Measurements from ENCODE around the gene SLC16A10. TPM values are rescaled to one million over a fixed set of nuclear protein-coding genes. Genes with fewer than 3 reads are reported as not detected.

The SLC16A10 gene
- total and polyA plus RNA-seq, 2 of the 8 experiments (the other 6 are each of a cell fraction or from before 2014, with no cell fraction given): 18.6 to 23.2 TPM

DNA sequence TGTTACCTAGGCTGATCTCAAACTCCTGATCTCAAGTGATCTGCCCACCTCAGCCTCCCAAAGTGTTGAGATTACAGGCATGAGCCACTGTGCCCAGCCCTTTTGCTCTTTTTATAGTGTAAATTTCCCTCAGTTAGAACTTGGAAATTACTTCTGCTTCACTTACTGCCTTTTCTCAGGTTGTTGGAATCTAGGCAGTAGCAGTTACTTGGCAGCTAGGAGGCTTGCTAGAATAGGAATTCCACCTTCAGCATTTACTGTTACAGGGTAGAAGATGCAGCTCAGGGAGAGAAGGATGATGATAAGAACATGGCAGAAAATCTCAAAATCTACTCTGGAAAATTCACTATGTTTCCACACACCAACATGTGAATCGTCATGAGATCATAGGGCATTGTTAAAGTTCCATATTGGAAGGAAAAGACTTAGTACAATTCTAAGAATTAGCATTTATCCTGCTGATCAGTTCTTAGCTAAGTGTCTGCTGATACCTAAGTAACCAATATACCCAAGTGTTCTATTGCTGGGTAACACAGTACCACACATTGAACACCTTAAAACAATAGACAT is 182.2 kb downstream of the SLC16A10 start:
- CTCF ChIA-PET (ENCODE audit: partially characterized antibody): interaction anchor here (1.1 to 3.6 kb wide), 2 partner anchors 10 to 241 kb away, joined by 3 to 16 read pairs; a partner anchor contains a TSS

More for the DNA sequence above, 182.2 kb downstream of the SLC16A10 start:
- TF ChIP-seq MAFK (IDR thresholded peaks at IDR 0.05; ENCODE audit: low read depth, low read length): no peak
- TF ChIP-seq SP1 (IDR thresholded peaks at IDR 0.05; ENCODE audit: low read depth, low read length): no peak
- TF ChIP-seq CHD1 (IDR thresholded peaks at IDR 0.05; ENCODE audit: low read depth, low read length): no peak
- no peak for TF ChIP-seq TAF7 (optimal IDR thresholded peaks at IDR 0.05; ENCODE audit: borderline replicate concordance, low read depth, low read length)
- no peak for TF ChIP-seq ZNF274 (IDR thresholded peaks at IDR 0.05; ENCODE audit: borderline replicate concordance, extremely low read depth, low read length)
- TF ChIP-seq, protein P1, sequence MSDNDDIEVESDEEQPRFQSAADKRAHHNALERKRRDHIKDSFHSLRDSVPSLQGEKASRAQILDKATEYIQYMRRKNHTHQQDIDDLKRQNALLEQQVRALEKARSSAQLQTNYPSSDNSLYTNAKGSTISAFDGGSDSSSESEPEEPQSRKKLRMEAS (IDR thresholded peaks at IDR 0.05): no peak
- Histone ChIP-seq H4K8ac (ENCODE audit: extremely low read depth, insufficient read depth, low read length) (no peak overlapping the region), H3K9me3 (ENCODE audit: insufficient read depth in 2 of 2, low read depth in 1 of 2, low read length in 1 of 2) (no peaks in the 10 kb centered on the region), H3K27me3 (replicated peaks in 1 of 4; ENCODE audit: control insufficient read depth in 3 of 4, extremely low read depth in 1 of 4, insufficient read depth in 3 of 4, low read length in 3 of 4) (no peaks in the 10 kb centered on the region), H2BK20ac (ENCODE audit: low read length) (no peak overlapping the region), H3K56ac (replicated peaks; ENCODE audit: insufficient read length, low read depth, low read length) (no peak overlapping the region), H3K23ac (ENCODE audit: insufficient read length) (no peak overlapping the region), H3K27ac (ENCODE audit: low read depth, low read length) (no peak overlapping the region), H2BK120ac (replicated peaks; ENCODE audit: low read depth, low read length) (no peak overlapping the region), H3K4me3 (ENCODE audit: extremely low read depth in 1 of 4, insufficient read depth in 2 of 4, low read depth in 3 of 4, low read length in 4 of 4) (no peak overlapping the region), H2BK12ac (ENCODE audit: low read depth, low read length) (no peak overlapping the region), H3K79me1 (ENCODE audit: low read depth, low read length) (no peaks in the 10 kb centered on the region), H2AK5ac (ENCODE audit: low read depth, low read length) (no peak overlapping the region), H3K9ac (replicated peaks in 1 of 4; ENCODE audit: extremely low read depth in 1 of 4, low read depth in 3 of 4, low read length in 3 of 4) (no peak overlapping the region), H3K36me3 (ENCODE audit: control insufficient read depth in 2 of 4, insufficient read depth in 4 of 4, low read length in 3 of 4) (peaks cover 4 to 46% (median 21%) of the 10 kb centered on the region in 4 experiments; a peak in 7 of 8 replicates), H3K4ac (replicated peaks; ENCODE audit: insufficient read length, low read depth, low read length) (no peak overlapping the region), H3K18ac (ENCODE audit: extremely low read depth, low read length) (no peak overlapping the region), H4K5ac (ENCODE audit: insufficient read length, low read depth, low read length) (no peak overlapping the region), H3K23me2 (ENCODE audit: low read depth, low read length) (no peaks in the 10 kb centered on the region), H4K91ac (replicated peaks; ENCODE audit: insufficient read length, low read length) (no peak overlapping the region), H2BK5ac (ENCODE audit: low read depth, low read length) (no peak overlapping the region), H2BK15ac (ENCODE audit: low read length) (no peak overlapping the region), H4K20me1 (replicated peaks in 1 of 2; ENCODE audit: control insufficient read depth in 1 of 2, insufficient read depth in 2 of 2, low read length in 2 of 2) (peaks cover 0 to 1% of the 10 kb centered on the region in 2 experiments), H3K79me2 (ENCODE audit: control insufficient read depth in 1 of 2, insufficient read depth in 2 of 2, low read length in 2 of 2) (peaks cover 2% of the 10 kb centered on the region in 2 experiments; a peak in 2 of 4 replicates), H2AFZ (ENCODE audit: low read length) (no peak overlapping the region), H3K4me1 (replicated peaks in 1 of 4; ENCODE audit: control insufficient read depth in 3 of 4, insufficient read depth in 4 of 4, low read length in 3 of 4) (no peaks in the 10 kb centered on the region), H3K14ac (ENCODE audit: insufficient read length) (no peak overlapping the region), H3K4me2 (ENCODE audit: insufficient read depth in 1 of 2, low read depth in 2 of 2, low read length in 2 of 2) (no peak overlapping the region)
- WGBS, 2 experiments (ENCODE audit: extremely low coverage in 1 of 2, insufficient coverage in 1 of 2, insufficient read length in 1 of 2, insufficient replicate concordance in 2 of 2, low coverage in 1 of 2, low lambda C conversion rate in 2 of 2, missing lambda C conversion rate in 1 of 2): 95% methylated on average over 1 of the region's 1 CpG; no CpG with 5 or more reads in 1 of the 2 experiments
- DNase-seq (ENCODE audit: low read depth in 1 of 2, low spot score in 2 of 2): no peak
- POLR2A ChIA-PET (ENCODE audit: partially characterized antibody): interaction anchor here (1.3 to 1.4 kb wide), 2 partner anchors 14 to 314 kb away, joined by 3 read pairs; no protein-coding TSS in a partner anchor
- FAIRE-seq: no peak
